Neuron (in vitro differentiated cells): ENCODE data around the gene MAPKAP1.

Source experiments
- H2AFZ ChIP-seq: one replicate; pipeline ENCODE4 v1.6.1; 2013; ENCODE audit warnings: low read depth, mild to moderate bottlenecking, inconsistent platforms, low read length, moderate library complexity
- H3K27me3 ChIP-seq: one replicate; pipeline ENCODE4 v1.6.1; 2013; ENCODE audit warnings: low read length; ENCODE audit not compliant: insufficient read depth
- H3K36me3 ChIP-seq: one replicate; pipeline ENCODE4 v1.6.1; 2013; ENCODE audit warnings: low read length; ENCODE audit not compliant: insufficient read depth
- H3K4me1 ChIP-seq: one replicate; pipeline ENCODE4 v1.6.1; 2013; ENCODE audit warnings: low read length; ENCODE audit not compliant: insufficient read depth
- H3K4me3 ChIP-seq: 2 replicates; pipeline ENCODE4 v1.5.1; 2013; ENCODE audit warnings: mild to moderate bottlenecking, low read length, moderate library complexity
- H3K9me3 ChIP-seq: one replicate; pipeline ENCODE4 v1.6.1; 2013; ENCODE audit warnings: low read length

The MAPKAP1 gene

GRCh38 chr9:125654121-125654520 is 52.9 kb downstream of the MAPKAP1 start:
- peaks cover 27% of the 10 kb centered on the region for H3K4me1 ChIP-seq
- H2AFZ ChIP-seq = no peak overlapping the region
- no peaks in the 10 kb centered on the region for H3K9me3 ChIP-seq
- H3K4me3 ChIP-seq = no peak overlapping the region
- H3K27me3 ChIP-seq = no peaks in the 10 kb centered on the region
- H3K36me3 ChIP-seq = no peaks in the 10 kb centered on the region

DNA sequence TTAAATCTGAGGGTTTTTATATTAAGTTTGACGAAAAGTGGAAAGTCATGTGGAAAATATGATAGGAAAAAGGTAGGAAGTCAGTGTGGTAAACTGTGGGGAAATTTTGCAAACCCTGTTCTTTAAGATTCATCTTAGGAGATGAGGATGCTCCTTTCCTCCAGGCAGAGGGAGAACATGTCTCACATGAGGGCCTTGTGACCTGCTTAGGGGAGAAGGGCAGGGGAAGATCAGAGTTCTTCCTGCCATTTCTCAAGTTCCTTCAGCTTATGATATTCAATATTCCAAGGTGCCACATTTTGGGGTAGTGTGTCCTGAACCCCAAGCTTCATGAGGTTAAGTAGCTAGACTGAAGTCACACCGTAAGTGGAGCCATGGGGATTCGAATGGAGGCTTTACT is 53.7 kb downstream of the MAPKAP1 start:
- Histone ChIP-seq H2AFZ (no peak overlapping the region), H3K36me3 (no peaks in the 10 kb centered on the region), H3K4me3 (no peak overlapping the region), H3K9me3 (no peaks in the 10 kb centered on the region), H3K4me1 (peaks cover 28% of the 10 kb centered on the region), H3K27me3 (no peaks in the 10 kb centered on the region)

DNA sequence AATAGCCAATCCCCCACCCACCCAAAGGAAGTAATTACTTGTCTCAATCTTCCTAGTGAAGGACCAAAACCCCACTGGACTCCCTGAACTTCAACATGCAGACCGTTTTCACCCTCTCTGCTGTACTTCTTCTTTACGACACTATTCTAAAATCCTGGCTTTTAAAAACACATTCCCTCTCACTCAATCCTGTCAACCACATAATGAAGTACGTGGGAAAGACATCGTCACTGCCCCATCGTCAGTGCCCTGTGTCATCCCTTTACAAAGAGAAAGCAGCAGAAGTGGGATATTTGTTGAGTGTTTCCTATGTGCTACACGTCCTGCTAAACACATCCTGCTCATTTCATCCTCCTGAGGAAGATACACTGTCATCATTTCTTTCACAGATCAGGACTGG is 54.2 kb downstream of the MAPKAP1 start:
- Histone ChIP-seq H3K4me3 (no peak overlapping the region), H2AFZ (no peak overlapping the region), H3K36me3 (no peaks in the 10 kb centered on the region), H3K4me1 (peaks cover 32% of the 10 kb centered on the region), H3K9me3 (no peaks in the 10 kb centered on the region), H3K27me3 (no peaks in the 10 kb centered on the region)

DNA sequence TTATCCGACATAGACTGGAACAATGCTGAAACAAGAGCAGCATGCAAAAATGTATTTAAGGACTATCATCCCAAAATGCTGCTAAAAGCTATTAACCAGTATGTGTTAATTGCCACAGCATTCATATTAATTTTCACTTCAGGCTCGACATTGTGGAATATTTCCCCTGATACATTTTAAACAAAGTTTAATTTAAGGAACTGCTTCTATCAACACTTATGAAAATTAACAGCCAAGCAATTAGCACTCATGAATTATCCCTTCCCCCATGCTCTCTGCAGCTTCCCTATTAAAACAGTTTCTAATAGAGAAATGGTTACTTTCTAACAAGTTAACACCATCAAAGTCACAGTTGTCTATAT is 54.8 kb downstream of the MAPKAP1 start:
- no peak overlapping the region for H2AFZ ChIP-seq
- H3K9me3 ChIP-seq = no peaks in the 10 kb centered on the region
- H3K4me1 ChIP-seq = peaks cover 36% of the 10 kb centered on the region
- no peak overlapping the region for H3K4me3 ChIP-seq
- H3K27me3 ChIP-seq = no peaks in the 10 kb centered on the region
- no peaks in the 10 kb centered on the region for H3K36me3 ChIP-seq

DNA sequence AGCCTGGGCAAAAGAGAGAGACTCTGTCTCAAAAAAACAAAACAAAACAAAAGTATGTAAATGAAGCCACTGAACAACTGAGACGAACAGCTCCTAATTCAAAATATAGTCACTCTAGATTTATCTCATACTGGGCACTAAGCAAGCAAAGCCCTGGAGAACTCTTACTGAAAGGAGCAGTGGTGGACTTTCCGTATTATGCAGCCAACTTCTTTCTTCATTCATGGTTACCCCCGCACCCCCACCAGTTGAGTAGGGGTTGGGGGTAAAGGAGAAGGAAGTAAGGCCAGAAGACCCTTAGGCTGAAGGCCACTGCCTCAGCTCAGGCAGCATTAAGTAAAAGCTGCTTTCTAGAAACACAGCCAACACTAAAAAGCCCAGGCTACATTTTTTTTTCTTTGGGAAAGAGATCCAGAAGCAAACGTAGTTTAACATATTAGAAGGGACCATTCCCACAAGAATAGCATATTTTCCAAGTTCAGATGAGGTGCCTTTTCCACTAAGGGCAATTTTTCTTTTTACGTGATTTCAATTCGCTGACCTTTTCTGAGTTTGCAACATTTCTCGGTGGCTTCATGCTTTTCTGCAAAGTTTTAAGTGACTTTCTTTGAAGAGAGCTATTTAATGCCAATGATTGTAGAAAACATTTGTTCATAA is 55.3 kb downstream of the MAPKAP1 start:
- no peak overlapping the region for H2AFZ ChIP-seq
- no peaks in the 10 kb centered on the region for H3K27me3 ChIP-seq
- peaks cover 36% of the 10 kb centered on the region for H3K4me1 ChIP-seq
- H3K36me3 ChIP-seq = no peaks in the 10 kb centered on the region
- H3K9me3 ChIP-seq = no peaks in the 10 kb centered on the region
- no peak overlapping the region for H3K4me3 ChIP-seq

DNA sequence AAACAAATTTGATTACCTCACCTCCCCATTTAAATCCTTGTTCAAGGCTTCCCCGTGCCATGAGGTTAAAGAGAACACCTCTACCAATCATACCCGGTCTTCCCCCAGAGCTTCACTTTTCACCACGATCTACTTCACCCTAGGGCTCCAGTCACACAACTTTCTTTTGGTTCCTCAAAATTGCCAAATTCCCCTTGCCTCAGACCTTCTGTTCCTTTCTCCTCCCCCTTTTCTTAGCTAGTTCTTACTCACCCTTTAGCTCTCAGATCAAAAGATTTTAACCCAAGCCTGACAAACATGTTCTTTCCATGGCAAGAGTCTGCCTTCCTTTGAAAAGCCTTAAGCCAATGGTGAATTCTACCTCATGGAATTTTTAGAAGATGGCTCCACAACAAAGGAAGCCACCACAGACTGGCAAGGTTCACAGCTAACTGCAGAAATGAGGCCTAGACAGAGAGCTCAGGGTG is 56.7 kb downstream of the MAPKAP1 start:
- no peaks in the 10 kb centered on the region for H3K27me3 ChIP-seq
- H3K4me3 ChIP-seq = no peak overlapping the region
- H3K36me3 ChIP-seq = no peaks in the 10 kb centered on the region
- no peak overlapping the region for H2AFZ ChIP-seq
- no peaks in the 10 kb centered on the region for H3K9me3 ChIP-seq
- H3K4me1 ChIP-seq = peaks cover 32% of the 10 kb centered on the region

DNA sequence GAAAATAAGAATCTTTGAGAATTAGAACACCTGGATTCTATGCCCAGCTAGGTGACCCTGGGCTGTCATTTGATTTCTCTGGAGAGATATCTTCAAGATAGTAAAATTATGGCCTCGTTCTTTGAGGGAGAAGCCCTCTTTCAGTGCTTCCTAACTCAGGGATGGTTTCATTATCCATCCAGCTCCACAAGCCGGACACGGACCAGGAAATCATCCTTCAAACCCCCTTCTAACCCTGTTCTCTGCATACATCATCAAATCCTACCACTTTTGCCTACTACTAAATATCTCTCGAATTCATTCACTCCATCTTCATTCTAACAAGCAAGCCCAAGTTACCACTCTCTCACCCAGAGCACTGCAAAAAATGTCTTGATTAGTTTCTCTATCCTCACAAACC is 57.2 kb downstream of the MAPKAP1 start:
- no peaks in the 10 kb centered on the region for H3K27me3 ChIP-seq
- H3K36me3 ChIP-seq = no peaks in the 10 kb centered on the region
- H3K4me1 ChIP-seq = peaks cover 37% of the 10 kb centered on the region
- no peak overlapping the region for H3K4me3 ChIP-seq
- H3K9me3 ChIP-seq = no peaks in the 10 kb centered on the region
- H2AFZ ChIP-seq = no peak overlapping the region

DNA sequence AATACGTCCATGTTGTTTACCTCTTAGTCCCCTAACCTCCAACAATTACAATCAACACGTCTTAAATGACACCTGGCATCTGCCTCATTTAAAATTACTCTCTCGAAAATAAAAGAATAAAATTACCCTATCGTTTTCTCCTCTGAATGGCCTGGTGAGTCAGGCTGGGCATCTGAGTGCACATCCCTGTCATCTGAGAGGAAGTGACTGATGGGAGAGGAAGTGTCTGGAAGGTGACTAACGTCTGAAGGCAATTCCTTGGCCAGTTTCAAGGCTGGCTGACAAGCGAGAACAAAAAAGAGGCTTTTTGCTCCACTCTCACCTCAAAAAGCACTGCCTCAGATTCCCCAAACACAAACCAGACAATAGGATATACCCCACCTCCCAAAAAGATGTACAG is 57.7 kb downstream of the MAPKAP1 start:
- H3K4me1 ChIP-seq = peaks cover 36% of the 10 kb centered on the region
- no peaks in the 10 kb centered on the region for H3K27me3 ChIP-seq
- H2AFZ ChIP-seq = no peak overlapping the region
- no peaks in the 10 kb centered on the region for H3K36me3 ChIP-seq
- H3K4me3 ChIP-seq = no peak overlapping the region
- no peaks in the 10 kb centered on the region for H3K9me3 ChIP-seq

- Histone ChIP-seq H3K4me1 (peaks cover 27% of the 10 kb centered on the region), H3K9me3 (no peaks in the 10 kb centered on the region), H3K4me3 (no peak overlapping the region)
Observed at GRCh38 chr9:125648294-125648693, 58.7 kb downstream of the MAPKAP1 start.

DNA sequence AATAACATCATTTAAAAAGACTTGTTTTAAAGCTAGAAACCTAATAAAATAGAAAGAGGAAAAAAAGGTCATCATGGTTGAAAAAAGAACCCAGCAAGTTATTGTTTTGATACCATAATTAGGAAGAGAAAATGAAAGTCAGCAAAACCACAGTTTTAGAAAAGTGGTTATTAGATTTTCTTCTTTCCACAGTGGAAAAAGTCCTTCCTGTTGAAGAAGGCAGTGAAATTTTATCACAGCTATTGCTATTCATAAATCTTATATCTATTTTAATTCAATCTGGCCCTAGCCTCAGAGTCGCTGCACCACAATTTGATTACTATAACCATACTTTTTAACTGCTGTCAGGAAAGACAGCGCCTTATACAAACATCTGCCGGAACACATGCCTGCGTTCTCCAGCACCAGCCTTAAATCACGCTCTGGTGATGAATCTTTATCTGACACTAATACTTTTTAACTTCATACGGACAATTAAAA is 60.3 kb downstream of the MAPKAP1 start:
- Histone ChIP-seq H2AFZ (no peak overlapping the region), H3K27me3 (no peaks in the 10 kb centered on the region), H3K9me3 (no peaks in the 10 kb centered on the region), H3K4me3 (no peak overlapping the region), H3K4me1 (peaks cover 19% of the 10 kb centered on the region), H3K36me3 (no peaks in the 10 kb centered on the region)

More at GRCh38 chr9:125648294-125648693, 58.7 kb downstream of the MAPKAP1 start:
- no peaks in the 10 kb centered on the region for H3K27me3 ChIP-seq
- H2AFZ ChIP-seq = no peak overlapping the region
- no peaks in the 10 kb centered on the region for H3K36me3 ChIP-seq

GRCh38 chr9:125646217-125646616 is 60.8 kb downstream of the MAPKAP1 start:
- no peaks in the 10 kb centered on the region for H3K36me3 ChIP-seq
- no peaks in the 10 kb centered on the region for H3K9me3 ChIP-seq
- H3K27me3 ChIP-seq = no peaks in the 10 kb centered on the region
- H2AFZ ChIP-seq = no peak overlapping the region
- H3K4me3 ChIP-seq = no peak overlapping the region
- peaks cover 19% of the 10 kb centered on the region for H3K4me1 ChIP-seq

- peaks cover 19% of the 10 kb centered on the region for H3K4me1 ChIP-seq
Observed at GRCh38 chr9:125644819-125645507, 62.0 kb downstream of the MAPKAP1 start.

GRCh38 chr9:125642311-125642710 is 64.7 kb downstream of the MAPKAP1 start:
- H2AFZ ChIP-seq = no peak overlapping the region
- peaks cover 11% of the 10 kb centered on the region for H3K4me1 ChIP-seq
- H3K9me3 ChIP-seq = no peaks in the 10 kb centered on the region
- H3K4me3 ChIP-seq = no peak overlapping the region
- H3K27me3 ChIP-seq = no peaks in the 10 kb centered on the region
- H3K36me3 ChIP-seq = no peaks in the 10 kb centered on the region

More at GRCh38 chr9:125644819-125645507, 62.0 kb downstream of the MAPKAP1 start:
- Histone ChIP-seq H2AFZ (no peak overlapping the region), H3K36me3 (no peaks in the 10 kb centered on the region), H3K4me3 (no peak overlapping the region), H3K9me3 (no peaks in the 10 kb centered on the region), H3K27me3 (no peaks in the 10 kb centered on the region)
